Caco-2 (cell line): Measurements from ENCODE around the gene COMMD9. TPM values are rescaled to one million over a fixed set of nuclear protein-coding genes. Genes with fewer than 3 reads are reported as not detected.
"Not testable (repeated sequence)": the region's sequence is repeated elsewhere in the genome, so short reads cannot be mapped to it uniquely, and the experiment has no call there.

ENCODE experiments used
- BruUV-seq: library from RNA; stranded (reverse); fragments of 400-500 nt; replicated peaks from 2 replicates; lab custom pipeline; 2021; lab: Mats Ljungman, UMichigan
- CTCF ChIA-PET: fragments of 300-600 bp; sonication (Branson Sonifier 250); formaldehyde crosslinking; loops from one replicate; lab custom pipeline; 2022; ENCODE audit warnings: antibody characterized with exemption; lab: Charles Lee
- POLR2A ChIA-PET: fragments of 300-600 bp; sonication (Branson Sonifier 250); formaldehyde crosslinking; loops from one replicate; lab custom pipeline; 2022; ENCODE audit warnings: antibody characterized with exemption; lab: Charles Lee
- DNase-seq, 2 experiments: peaks; one replicate each; pipeline versions ENCODE4 v3.0.0 to v3.0.0-alpha.2; 2020 to 2022
- H3K27me3 ChIP-seq: replicated peaks from 2 replicates; pipeline ENCODE4 v1.6.0; 2011; ENCODE audit warnings: low read length; ENCODE audit not compliant: control insufficient read depth, insufficient read depth
- H3K36me3 ChIP-seq: 2 replicates; pipeline ENCODE4 v1.5.1; 2011; ENCODE audit warnings: low read length; ENCODE audit not compliant: control insufficient read depth, insufficient read depth
- H3K4me1 ChIP-seq: fragments of 250-450 bp; sonication (Bioruptor Pico); 2 replicates; pipeline ENCODE4 v1.5.1; 2020; ENCODE audit warnings: mild to moderate bottlenecking
- H3K4me3 ChIP-seq: 2 replicates; pipeline ENCODE4 v1.5.1; 2011; ENCODE audit warnings: low read depth, mild to moderate bottlenecking, control low read depth, low read length
- H3K9me3 ChIP-seq: fragments of 250-450 bp; sonication (Bioruptor Pico); 2 replicates; pipeline ENCODE4 v1.5.1; 2020; ENCODE audit warnings: mild to moderate bottlenecking, moderate library complexity
- H3K27ac Mint-ChIP-seq: one replicate; pipeline ENCODE4 v1.8.0; 2022; ENCODE audit warnings: mixed read lengths; ENCODE audit not compliant: unreplicated experiment
- H3K27me3 Mint-ChIP-seq: one replicate; pipeline ENCODE4 v1.8.0; 2022; ENCODE audit warnings: mixed read lengths; ENCODE audit not compliant: insufficient read depth, unreplicated experiment
- H3K36me3 Mint-ChIP-seq: one replicate; pipeline ENCODE4 v1.8.0; 2022; ENCODE audit warnings: mild to moderate bottlenecking, mixed read lengths; ENCODE audit not compliant: insufficient read depth, unreplicated experiment
- H3K4me1 Mint-ChIP-seq: one replicate; pipeline ENCODE4 v1.8.0; 2022; ENCODE audit warnings: low read depth, mixed read lengths; ENCODE audit not compliant: unreplicated experiment
- H3K4me3 Mint-ChIP-seq: one replicate; pipeline ENCODE4 v1.8.0; 2022; ENCODE audit warnings: mild to moderate bottlenecking, moderate library complexity, mixed read lengths; ENCODE audit not compliant: unreplicated experiment
- H3K9me3 Mint-ChIP-seq: one replicate; pipeline ENCODE4 v1.8.0; 2022; ENCODE audit warnings: mixed read lengths; ENCODE audit not compliant: unreplicated experiment
- intact Hi-C: fragments of 100-400 bp; cut with micrococcal nuclease; formaldehyde crosslinking; loops from one replicate; pipeline ENCODE4 v1.10.0; 2022; ENCODE audit not compliant: unreplicated experiment
- total RNA-seq: library from RNA; stranded (reverse); gene quantifications from 2 replicates; pipeline ENCODE4 v1.2.3, GENCODE V29; 2022
- TF ChIP-seq, protein P1 (sequence below), 2 experiments: fragments of 200-600 bp in 1 of 2; IDR thresholded peaks; 1 replicate in 1 of 2; 2 replicates in 1 of 2; pipeline versions ENCODE4 v1.5.1 to v1.8.0; 2011 to 2022; ENCODE audit warnings: antibody characterized with exemption in 1 of 2, control low read depth in 1 of 2, inconsistent platforms in 1 of 2, low read depth in 1 of 2, low read length in 1 of 2, mild to moderate bottlenecking in 1 of 2, moderate library complexity in 1 of 2; ENCODE audit not compliant: insufficient read depth in 1 of 2, severe bottlenecking in 1 of 2, unreplicated experiment in 1 of 2

COMMD9 gene
- total RNA-seq, 1 experiment from 2014 or later, result 46.9 TPM

DNA sequence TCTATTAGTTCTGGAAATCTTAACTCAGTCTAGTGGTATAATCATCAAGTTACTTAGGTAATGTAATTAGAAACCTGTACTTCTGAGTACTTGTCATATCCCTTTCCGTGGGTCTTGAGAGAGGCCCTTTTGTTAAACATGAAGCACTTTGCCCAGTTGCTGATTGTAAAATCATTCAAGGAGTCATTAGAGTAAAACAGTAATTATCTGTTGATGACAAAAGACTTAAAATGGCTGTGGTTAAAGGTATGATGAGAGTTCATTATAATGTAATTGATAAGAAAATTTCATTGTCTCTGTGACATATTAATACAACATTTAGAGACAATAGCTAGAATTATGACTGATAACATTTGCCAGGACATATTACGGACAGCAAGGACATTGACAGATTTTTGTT, 41.2 kb upstream of the COMMD9 start:
- CTCF ChIA-PET, result no interaction called here
- POLR2A ChIA-PET, result no interaction called here
- no TSS peak for BruUV-seq

DNA sequence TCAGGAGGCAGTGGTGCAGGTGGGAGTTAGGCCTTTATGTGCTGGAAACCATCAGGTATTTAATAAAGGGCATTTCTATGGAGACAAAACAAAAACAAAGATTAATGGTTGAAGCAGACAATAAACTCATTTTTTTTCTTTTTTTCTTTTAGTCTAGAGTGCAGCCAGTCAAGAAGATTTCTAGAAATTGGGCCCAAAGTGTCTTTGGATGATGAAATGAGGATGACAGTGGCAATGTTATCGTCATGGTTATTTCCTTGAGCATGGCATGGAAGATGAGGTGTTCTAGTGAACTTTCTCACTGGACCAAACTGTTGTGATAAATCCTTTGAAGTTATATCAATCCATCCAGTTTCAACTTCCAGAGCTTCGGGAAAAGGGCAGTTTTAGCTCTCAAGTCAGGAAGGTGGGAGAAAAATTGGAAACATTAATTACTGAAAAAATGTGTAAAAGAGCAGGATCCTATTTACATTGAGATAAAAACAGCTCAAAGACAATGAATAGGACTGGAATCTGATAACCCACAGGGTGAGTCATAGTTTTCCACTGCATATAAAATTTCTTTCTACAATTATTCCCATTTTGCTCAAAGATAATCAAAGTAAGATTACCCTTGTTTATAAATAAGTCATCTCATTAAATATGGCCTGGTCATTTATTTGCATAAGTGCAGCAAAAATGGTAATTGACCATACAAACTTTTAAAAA, 39.9 kb upstream of the COMMD9 start:
- no peaks in the 10 kb centered on the region for H3K9me3 Mint-ChIP-seq
- no TSS peak for BruUV-seq
- CTCF ChIA-PET, result no interaction called here
- H3K36me3 ChIP-seq, result no peaks in the 10 kb centered on the region
- no peaks in the 10 kb centered on the region for H3K36me3 Mint-ChIP-seq
- intact Hi-C loops, result no loop called here
- no peak overlapping the region for H3K4me3 ChIP-seq
- no peaks in the 10 kb centered on the region for H3K27me3 ChIP-seq
- no peak overlapping the region for H3K4me3 Mint-ChIP-seq
- TF ChIP-seq, protein P1, sequence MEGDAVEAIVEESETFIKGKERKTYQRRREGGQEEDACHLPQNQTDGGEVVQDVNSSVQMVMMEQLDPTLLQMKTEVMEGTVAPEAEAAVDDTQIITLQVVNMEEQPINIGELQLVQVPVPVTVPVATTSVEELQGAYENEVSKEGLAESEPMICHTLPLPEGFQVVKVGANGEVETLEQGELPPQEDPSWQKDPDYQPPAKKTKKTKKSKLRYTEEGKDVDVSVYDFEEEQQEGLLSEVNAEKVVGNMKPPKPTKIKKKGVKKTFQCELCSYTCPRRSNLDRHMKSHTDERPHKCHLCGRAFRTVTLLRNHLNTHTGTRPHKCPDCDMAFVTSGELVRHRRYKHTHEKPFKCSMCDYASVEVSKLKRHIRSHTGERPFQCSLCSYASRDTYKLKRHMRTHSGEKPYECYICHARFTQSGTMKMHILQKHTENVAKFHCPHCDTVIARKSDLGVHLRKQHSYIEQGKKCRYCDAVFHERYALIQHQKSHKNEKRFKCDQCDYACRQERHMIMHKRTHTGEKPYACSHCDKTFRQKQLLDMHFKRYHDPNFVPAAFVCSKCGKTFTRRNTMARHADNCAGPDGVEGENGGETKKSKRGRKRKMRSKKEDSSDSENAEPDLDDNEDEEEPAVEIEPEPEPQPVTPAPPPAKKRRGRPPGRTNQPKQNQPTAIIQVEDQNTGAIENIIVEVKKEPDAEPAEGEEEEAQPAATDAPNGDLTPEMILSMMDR (IDR thresholded peaks at IDR 0.05; ENCODE audit: insufficient read depth in 1 of 2, low read depth in 1 of 2, low read length in 1 of 2, severe bottlenecking in 1 of 2, unreplicated experiment in 1 of 2), result no peak
- no peak for DNase-seq
- no peaks in the 10 kb centered on the region for H3K4me1 ChIP-seq
- H3K27me3 Mint-ChIP-seq, result peaks cover 7% of the 10 kb centered on the region
- H3K4me1 Mint-ChIP-seq, result no peaks in the 10 kb centered on the region
- POLR2A ChIA-PET, result no interaction called here
- H3K27ac Mint-ChIP-seq, result no peak overlapping the region
- H3K9me3 ChIP-seq, result peaks cover 3% of the 10 kb centered on the region; the same call in 1 of the 2 replicates

More for the DNA sequence above, 41.2 kb upstream of the COMMD9 start:
- Histone ChIP-seq H3K4me1 (no peaks in the 10 kb centered on the region), H3K4me3 (no peak overlapping the region), H3K27me3 (no peaks in the 10 kb centered on the region), H3K36me3 (no peaks in the 10 kb centered on the region), H3K9me3 (peaks cover 3% of the 10 kb centered on the region; the same call in 1 of the 2 replicates)
- H3K9me3 Mint-ChIP-seq, result no peaks in the 10 kb centered on the region
- no peak overlapping the region for H3K4me3 Mint-ChIP-seq
- no peak for DNase-seq
- H3K4me1 Mint-ChIP-seq, result no peaks in the 10 kb centered on the region
- no peaks in the 10 kb centered on the region for H3K36me3 Mint-ChIP-seq
- H3K27me3 Mint-ChIP-seq, result peaks cover 7% of the 10 kb centered on the region
- no peak overlapping the region for H3K27ac Mint-ChIP-seq
- TF ChIP-seq, protein P1 (IDR thresholded peaks at IDR 0.05; ENCODE audit: insufficient read depth in 1 of 2, low read depth in 1 of 2, low read length in 1 of 2, severe bottlenecking in 1 of 2, unreplicated experiment in 1 of 2), result no peak
- intact Hi-C loops, result no loop called here

DNA sequence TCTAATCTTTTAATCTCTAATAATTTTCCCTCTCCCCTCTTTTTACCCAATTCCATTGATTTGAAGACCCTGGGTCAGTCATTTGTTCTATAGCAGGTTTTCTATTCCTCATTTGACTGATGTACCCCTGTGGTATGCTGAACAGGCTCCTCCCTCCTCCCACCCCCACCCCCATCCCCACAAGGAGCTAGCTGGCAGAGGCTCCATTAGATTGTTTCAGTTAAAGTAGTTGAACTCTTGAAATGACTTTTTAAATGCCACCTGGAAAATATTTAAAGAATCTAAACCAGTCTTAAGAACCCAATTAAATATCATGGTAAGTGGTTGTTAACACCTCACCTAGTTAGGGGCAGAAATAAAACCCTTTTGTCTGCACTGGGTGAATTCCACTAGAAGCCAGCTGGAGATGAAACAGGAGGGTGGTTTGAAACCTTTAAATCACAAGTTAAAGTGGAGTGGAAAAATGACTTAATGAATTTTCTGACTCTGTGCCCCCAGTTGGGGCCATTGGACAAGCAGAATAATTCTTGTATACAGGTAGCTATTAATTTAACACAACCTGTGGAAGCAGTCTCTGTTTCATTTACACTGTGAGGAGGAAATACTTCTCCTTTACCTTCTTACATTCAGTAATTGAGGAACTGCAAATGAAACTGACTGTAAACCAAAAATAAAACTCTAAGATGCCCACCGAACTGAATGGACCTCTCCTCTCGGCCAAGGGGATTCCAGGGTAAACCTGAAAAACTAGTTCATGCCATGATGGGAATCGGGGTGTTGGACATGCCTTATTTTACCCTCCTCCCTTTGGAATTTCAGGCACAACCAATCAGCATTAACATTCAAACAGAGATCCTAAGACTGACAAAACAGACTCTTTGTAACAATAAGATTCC, 37.5 kb upstream of the COMMD9 start:
- TF ChIP-seq, protein P1 (IDR thresholded peaks at IDR 0.05; ENCODE audit: insufficient read depth in 1 of 2, low read depth in 1 of 2, low read length in 1 of 2, severe bottlenecking in 1 of 2, unreplicated experiment in 1 of 2), result no peak
- H3K9me3 ChIP-seq, result peaks cover 3% of the 10 kb centered on the region; the same call in 1 of the 2 replicates
- DNase-seq, result no peak
- Mint-ChIP-seq H3K9me3 (no peaks in the 10 kb centered on the region), H3K27ac (no peak overlapping the region), H3K27me3 (no peaks in the 10 kb centered on the region), H3K4me1 (no peaks in the 10 kb centered on the region), H3K36me3 (no peaks in the 10 kb centered on the region), H3K4me3 (no peak overlapping the region)
- H3K4me1 ChIP-seq, result no peaks in the 10 kb centered on the region
- H3K4me3 ChIP-seq, result no peak overlapping the region
- no peaks in the 10 kb centered on the region for H3K27me3 ChIP-seq
- ChIA-PET CTCF (interaction anchor here (0.6 kb wide), 1 partner anchor 19 kb away, joined by 3 read pairs; no protein-coding TSS in a partner anchor), POLR2A (no interaction called here)
- no peaks in the 10 kb centered on the region for H3K36me3 ChIP-seq
- intact Hi-C loops, result no loop called here
- BruUV-seq, result no TSS peak

DNA sequence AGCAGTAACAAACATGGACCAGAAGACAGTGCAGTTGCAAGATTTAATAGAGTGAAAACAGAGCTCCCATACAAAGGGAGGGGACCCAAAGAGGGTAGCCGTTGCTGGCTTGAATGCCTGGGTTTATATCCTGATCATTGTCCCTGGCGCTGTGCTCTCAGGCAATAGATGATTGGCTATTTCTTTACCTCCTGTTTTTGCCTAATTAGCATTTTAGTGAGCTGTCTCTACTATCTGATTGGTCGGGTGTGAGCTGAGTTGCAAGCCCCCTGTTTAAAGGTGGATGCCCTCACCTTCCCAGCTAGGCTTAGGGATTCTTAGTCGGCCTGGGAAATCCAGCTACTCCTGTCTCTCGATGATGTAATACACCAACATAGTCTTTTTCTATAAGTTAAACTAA, 36.2 kb upstream of the COMMD9 start:
- POLR2A ChIA-PET, CTCF ChIA-PET: not testable (repeated sequence)

More for the DNA sequence above, 36.2 kb upstream of the COMMD9 start:
- H3K27me3 Mint-ChIP-seq, H3K27me3 ChIP-seq, H3K4me1 Mint-ChIP-seq, intact Hi-C loops, BruUV-seq, H3K36me3 ChIP-seq, H3K4me1 ChIP-seq, H3K9me3 ChIP-seq, DNase-seq, H3K4me3 ChIP-seq, H3K4me3 Mint-ChIP-seq, H3K36me3 Mint-ChIP-seq, H3K9me3 Mint-ChIP-seq, H3K27ac Mint-ChIP-seq: not testable (repeated sequence)
